Activated T-helper 2 cell treated with anti-CD3 and anti-CD28 coated beads, Interferon-gamma antibody, Interleukin-2, Interleukin-4, amounts not matched to agents 10 μg/mL and 5 μg/mL and 100 μg/mL, durations not matched to agents 14 hours and 24 hours and 36 hours (primary cell): ENCODE results near the gene CAMK2A. TPM values are rescaled to one million over a fixed set of nuclear protein-coding genes. Genes with fewer than 3 reads are reported as not detected.

Source experiments
- DNase-seq: peaks from one replicate; pipeline ENCODE4 v3.0.0; 2021; ENCODE audit warnings: low spot score
- H3K27ac Mint-ChIP-seq: one replicate; pipeline ENCODE4 v1.8.0; 2021; ENCODE audit warnings: mixed read lengths
- H3K27me3 Mint-ChIP-seq: one replicate; pipeline ENCODE4 v1.8.0; 2021; ENCODE audit warnings: low read depth, mixed read lengths
- H3K36me3 Mint-ChIP-seq: one replicate; pipeline ENCODE4 v1.8.0; 2021; ENCODE audit warnings: low read depth, mixed read lengths
- H3K4me1 Mint-ChIP-seq: one replicate; pipeline ENCODE4 v1.8.0; 2021; ENCODE audit warnings: low read depth, mixed read lengths
- H3K4me3 Mint-ChIP-seq: one replicate; pipeline ENCODE4 v1.8.0; 2021; ENCODE audit warnings: low read depth, mild to moderate bottlenecking, moderate library complexity, mixed read lengths
- H3K9me3 Mint-ChIP-seq: one replicate; pipeline ENCODE4 v1.8.0; 2021; ENCODE audit warnings: mixed read lengths
- intact Hi-C: fragments of 100-400 bp; cut with micrococcal nuclease; formaldehyde crosslinking; loops from one replicate; pipeline ENCODE4 v1.15.1; 2023
- total RNA-seq: library from RNA; stranded (reverse); gene quantifications from 2 replicates; pipeline ENCODE4 v1.2.3, GENCODE V29; 2022

The CAMK2A gene
- total RNA-seq, 1 donor from 2014 or later: not detected

DNA sequence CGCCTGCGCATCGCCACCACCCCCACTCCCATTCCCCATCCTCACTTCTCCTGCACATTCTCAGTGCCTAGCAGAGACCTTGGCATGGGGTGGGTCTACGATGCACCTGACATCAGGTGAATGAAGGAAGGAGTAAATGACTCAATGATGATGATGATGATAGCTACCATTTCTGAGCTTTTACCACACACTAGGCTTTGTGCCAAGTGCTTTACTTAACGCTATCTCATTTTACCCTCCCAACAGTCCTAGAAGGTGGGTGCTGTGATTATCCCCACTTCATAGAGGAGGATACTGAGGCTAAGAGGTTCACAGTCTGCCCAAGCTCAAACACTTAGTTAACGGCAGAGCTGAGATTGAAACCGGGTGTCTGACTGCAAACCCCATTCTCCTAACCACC is 27.1 kb downstream of the CAMK2A start:
- Mint-ChIP-seq H3K4me3 (no peak overlapping the region), H3K27ac (no peak overlapping the region), H3K4me1 (no peaks in the 10 kb centered on the region), H3K27me3 (no peaks in the 10 kb centered on the region), H3K9me3 (no peaks in the 10 kb centered on the region), H3K36me3 (no peaks in the 10 kb centered on the region)
- intact Hi-C loops: no loop called here
- DNase-seq: no peak

DNA sequence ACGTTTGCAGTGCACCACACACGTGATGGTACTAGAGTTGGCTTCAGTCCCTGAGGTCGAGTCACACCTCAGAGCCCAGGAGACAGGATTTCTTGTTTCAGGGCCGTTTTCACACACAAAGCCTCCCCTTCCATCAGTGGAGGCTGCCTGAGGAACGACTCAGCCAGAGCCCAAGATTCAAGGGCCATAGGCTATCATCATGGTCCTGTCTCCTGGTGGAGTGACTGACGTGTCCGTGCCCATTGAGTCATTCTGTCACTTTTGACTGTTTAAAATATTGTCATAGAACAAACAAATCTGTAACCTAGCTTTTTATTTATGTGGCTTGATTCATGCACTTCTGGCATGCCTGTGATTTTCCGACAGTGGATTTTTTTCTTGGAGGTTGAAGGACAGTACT is 28.3 kb downstream of the CAMK2A start:
- no peak overlapping the region for H3K4me3 Mint-ChIP-seq
- no peak for DNase-seq
- H3K36me3 Mint-ChIP-seq: no peaks in the 10 kb centered on the region
- no peaks in the 10 kb centered on the region for H3K27me3 Mint-ChIP-seq
- no peak overlapping the region for H3K27ac Mint-ChIP-seq
- no peaks in the 10 kb centered on the region for H3K9me3 Mint-ChIP-seq
- intact Hi-C loops: no loop called here
- H3K4me1 Mint-ChIP-seq: no peaks in the 10 kb centered on the region

DNA sequence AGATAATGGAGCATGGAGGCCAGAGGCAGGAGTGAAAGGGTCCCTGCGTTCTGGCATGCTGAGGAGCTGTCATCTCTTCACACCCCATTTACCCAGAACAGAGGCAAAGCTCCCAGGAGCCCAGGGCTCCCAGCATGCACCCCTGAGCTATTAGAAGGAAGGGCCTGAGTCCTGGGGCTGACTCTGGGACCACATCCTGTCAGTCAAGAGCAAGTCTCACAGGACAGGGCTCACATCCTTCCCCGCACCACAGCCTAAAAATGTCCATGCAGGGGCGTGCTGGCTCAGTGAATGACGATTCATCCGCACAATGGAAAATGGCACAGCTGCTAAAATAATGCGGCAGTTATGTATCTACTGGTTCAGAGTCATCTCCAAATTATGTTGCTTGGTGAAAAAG is 31.4 kb downstream of the CAMK2A start:
- no peak for DNase-seq
- H3K27me3 Mint-ChIP-seq: no peaks in the 10 kb centered on the region
- H3K9me3 Mint-ChIP-seq: no peaks in the 10 kb centered on the region
- no peak overlapping the region for H3K27ac Mint-ChIP-seq
- H3K4me3 Mint-ChIP-seq: no peak overlapping the region
- H3K4me1 Mint-ChIP-seq: no peaks in the 10 kb centered on the region
- no peaks in the 10 kb centered on the region for H3K36me3 Mint-ChIP-seq
- intact Hi-C loops: no loop called here

DNA sequence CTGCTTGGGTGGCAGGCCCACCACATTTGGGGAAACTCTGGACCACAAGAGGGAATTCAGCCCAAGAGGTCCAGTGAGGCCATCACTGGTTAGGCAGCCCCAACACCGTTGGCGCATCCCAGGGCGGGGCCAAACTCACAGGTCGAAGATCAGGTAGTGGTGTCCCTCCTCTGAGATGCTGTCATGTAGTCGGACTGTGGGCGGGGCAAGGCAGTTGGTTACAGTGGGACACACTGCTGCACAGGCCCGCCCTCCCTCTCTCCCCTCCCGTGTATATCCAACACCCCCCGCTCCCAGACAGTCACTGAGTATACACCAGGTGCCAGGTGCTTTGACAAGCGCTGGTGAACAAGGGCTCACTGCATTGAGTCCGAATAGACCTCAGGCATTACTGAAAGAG is 32.1 kb downstream of the CAMK2A start:
- no peaks in the 10 kb centered on the region for H3K36me3 Mint-ChIP-seq
- no peaks in the 10 kb centered on the region for H3K9me3 Mint-ChIP-seq
- intact Hi-C loops: no loop called here
- H3K27ac Mint-ChIP-seq: no peak overlapping the region
- H3K27me3 Mint-ChIP-seq: no peaks in the 10 kb centered on the region
- no peaks in the 10 kb centered on the region for H3K4me1 Mint-ChIP-seq
- H3K4me3 Mint-ChIP-seq: no peak overlapping the region
- DNase-seq: no peak

DNA sequence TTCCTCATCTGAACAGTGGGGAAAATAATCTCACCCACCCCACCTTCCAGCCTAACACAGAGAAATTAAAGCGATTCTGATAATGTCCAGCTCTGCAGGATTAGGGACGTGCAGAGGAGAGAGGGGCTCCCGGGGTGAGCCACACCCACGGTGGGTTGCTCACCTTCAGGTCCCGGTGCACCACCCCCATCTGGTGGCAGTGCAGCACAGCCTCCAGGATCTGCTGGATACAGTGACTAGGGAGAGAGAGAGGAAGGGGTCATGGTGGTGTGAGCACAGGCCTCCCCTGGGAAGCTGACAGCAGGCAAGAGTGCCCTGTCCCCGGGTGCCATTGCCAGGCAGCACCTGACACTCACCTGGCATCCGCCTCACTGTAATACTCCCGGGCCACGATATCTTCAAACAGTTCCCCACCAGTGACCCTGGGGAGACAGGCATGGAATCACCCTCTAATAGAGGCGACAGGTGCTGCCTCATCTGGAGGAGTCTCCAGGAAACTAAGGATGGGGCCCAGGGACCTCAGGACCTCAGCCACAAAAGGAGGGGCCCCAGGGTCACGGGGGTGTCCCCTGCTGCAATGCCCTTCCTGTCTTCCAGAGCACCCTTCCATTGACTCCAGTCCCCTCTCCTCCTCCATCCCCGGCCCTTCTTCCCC is 33.0 kb downstream of the CAMK2A start:
- Mint-ChIP-seq H3K36me3 (no peaks in the 10 kb centered on the region), H3K27me3 (no peaks in the 10 kb centered on the region), H3K4me1 (no peaks in the 10 kb centered on the region), H3K27ac (no peak overlapping the region), H3K4me3 (no peak overlapping the region), H3K9me3 (no peaks in the 10 kb centered on the region)
- intact Hi-C loops: no loop called here
- no peak for DNase-seq

DNA sequence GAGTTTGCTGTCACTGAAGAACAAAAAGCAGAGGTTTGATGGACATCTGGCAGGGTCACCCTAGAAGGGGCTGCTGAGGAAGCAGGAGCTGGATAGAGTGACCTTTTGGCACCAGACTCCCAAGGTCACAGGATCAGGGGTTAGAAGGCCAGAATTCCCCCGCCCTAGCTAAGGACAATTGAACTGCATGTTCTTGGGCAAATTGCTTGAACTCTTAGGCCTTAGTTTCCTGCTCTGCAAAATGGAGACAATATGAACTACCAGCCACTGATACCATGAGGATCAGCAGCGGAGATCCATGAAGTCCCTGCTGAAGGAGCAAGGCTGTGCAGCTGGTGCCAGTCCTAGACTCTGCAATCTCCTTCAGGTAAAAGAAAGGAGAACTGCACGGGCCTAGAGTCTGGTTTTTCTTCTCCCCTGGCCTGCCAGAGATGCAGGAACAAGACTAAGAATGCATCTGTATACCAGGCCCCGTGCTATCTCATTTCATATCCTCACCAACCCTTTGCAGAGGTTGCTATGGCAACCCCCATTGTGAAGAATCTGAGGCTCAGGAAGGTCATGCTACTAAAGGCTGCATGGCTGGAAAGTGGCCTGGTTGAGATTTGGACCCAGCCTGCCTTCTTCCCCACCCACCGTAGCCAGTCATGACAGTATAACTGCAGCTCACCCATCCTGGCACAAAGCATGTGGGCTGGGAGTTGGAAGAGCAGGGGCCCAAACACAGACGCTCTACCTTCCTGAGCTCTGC is 33.7 kb downstream of the CAMK2A start:
- Mint-ChIP-seq H3K9me3 (no peaks in the 10 kb centered on the region), H3K27ac (no peak overlapping the region), H3K27me3 (no peaks in the 10 kb centered on the region), H3K36me3 (no peaks in the 10 kb centered on the region), H3K4me3 (no peak overlapping the region), H3K4me1 (no peaks in the 10 kb centered on the region)
- DNase-seq: no peak
- intact Hi-C loops: no loop called here

DNA sequence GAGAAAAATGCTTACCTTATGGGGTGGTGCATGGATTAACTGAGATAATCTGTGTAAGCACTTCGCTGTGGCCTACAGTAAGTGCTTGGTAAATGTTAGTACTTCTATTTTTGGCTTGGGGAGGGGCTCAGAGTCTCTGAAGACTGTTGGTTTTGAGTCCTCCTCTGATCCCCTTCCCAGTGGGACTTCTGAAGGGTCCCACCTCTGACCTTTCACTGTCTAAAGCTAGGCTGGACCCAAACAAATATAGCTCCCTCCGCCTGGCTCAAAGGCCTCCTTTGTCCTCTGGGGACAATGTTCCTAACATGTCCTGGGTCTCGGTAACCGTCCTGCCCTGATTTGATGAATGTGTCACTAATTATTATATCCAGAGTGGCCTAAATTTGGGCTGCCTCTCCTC is 34.8 kb downstream of the CAMK2A start:
- H3K4me1 Mint-ChIP-seq: no peaks in the 10 kb centered on the region
- H3K27ac Mint-ChIP-seq: no peak overlapping the region

DNA sequence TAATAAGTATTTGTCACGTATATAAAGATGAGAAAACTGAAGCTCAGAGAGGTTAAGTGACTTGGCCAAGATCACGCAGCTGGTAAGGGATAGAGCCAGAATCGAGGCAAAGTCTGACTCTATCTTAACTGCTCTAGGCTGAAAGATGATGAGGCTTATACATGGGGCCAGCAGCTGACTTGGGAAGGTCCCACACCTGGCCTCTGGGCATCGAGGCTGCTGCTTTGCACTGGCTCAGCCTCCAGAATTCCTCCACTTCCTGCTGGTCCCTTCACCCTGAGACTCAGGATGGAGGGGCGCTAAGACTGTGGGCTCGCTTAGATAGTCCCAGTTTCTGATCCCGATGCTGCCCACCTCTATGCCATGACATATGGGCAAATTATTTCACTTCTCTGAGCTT is 35.2 kb downstream of the CAMK2A start:
- Mint-ChIP-seq H3K27ac (no peak overlapping the region), H3K4me3 (no peak overlapping the region), H3K36me3 (no peaks in the 10 kb centered on the region), H3K27me3 (no peaks in the 10 kb centered on the region), H3K9me3 (no peaks in the 10 kb centered on the region), H3K4me1 (no peaks in the 10 kb centered on the region)
- DNase-seq: no peak
- intact Hi-C loops: no loop called here

More for the DNA sequence above, 34.8 kb downstream of the CAMK2A start:
- Mint-ChIP-seq H3K9me3 (no peaks in the 10 kb centered on the region), H3K36me3 (no peaks in the 10 kb centered on the region), H3K27me3 (no peaks in the 10 kb centered on the region), H3K4me3 (no peak overlapping the region)
- no peak for DNase-seq
- intact Hi-C loops: no loop called here

DNA sequence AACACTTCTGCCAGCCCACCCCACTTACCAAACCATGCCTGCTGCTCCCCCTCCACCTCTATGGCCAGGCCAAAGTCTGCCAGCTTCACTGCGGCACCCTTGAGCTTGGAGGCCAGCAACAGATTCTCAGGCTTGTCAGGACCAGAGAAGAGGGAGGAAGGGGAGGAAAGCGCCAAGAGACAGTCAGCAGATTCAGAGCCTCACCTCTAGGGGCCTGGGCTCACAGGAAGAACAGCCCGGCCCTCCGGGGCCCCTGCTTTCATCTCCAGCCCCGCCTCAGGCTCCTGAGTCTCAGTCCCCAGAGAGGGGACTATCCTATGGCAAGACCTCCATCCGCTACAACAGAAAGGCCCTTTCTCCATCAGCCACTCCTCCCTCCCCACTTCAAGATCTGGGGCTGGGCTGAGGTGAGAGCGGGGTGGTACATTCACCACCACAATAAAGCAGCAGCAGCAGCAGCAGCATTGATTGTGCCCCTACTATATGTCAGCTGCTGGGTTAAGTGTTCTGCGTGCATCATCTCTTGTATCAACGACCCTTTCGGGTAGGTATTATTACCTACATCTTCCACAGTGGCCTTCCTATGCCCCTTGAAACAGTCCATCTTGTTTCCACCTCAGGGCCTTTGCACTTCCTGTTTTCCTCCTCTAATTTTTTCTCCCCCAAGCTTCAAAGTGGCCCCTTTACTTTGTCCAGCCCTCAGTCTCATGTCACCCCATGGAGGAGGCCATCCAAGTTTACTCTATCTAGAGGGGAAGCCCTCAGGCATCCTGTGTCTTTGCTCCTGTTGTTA is 36.0 kb downstream of the CAMK2A start:
- H3K4me1 Mint-ChIP-seq: no peaks in the 10 kb centered on the region
- no peak overlapping the region for H3K27ac Mint-ChIP-seq
- H3K27me3 Mint-ChIP-seq: no peaks in the 10 kb centered on the region
- H3K4me3 Mint-ChIP-seq: no peak overlapping the region
- H3K9me3 Mint-ChIP-seq: no peaks in the 10 kb centered on the region
- no peak for DNase-seq
- intact Hi-C loops: no loop called here
- H3K36me3 Mint-ChIP-seq: no peaks in the 10 kb centered on the region

DNA sequence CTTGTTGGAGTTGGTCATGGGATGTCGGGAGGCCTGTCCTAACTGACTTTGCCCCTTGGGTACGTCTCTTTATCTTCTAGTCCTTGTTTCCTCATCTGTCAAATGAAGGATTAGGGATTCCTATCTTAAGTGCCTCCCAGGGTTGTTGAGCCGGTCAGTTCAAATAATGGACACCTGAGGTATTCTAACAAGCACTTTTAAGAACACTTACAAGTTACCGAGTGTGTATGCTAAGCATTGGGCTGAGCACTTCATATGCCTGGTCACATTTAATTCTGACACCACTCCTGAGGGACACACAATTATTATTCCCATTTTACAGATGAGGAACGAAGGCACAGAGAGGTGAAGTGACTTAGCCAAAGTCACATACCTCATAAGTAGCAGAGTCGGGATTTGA is 37.1 kb downstream of the CAMK2A start:
- no peaks in the 10 kb centered on the region for H3K36me3 Mint-ChIP-seq
- H3K9me3 Mint-ChIP-seq: no peaks in the 10 kb centered on the region
- H3K4me1 Mint-ChIP-seq: no peaks in the 10 kb centered on the region
- no peak overlapping the region for H3K4me3 Mint-ChIP-seq
- no peak for DNase-seq
- H3K27me3 Mint-ChIP-seq: no peaks in the 10 kb centered on the region
- no peak overlapping the region for H3K27ac Mint-ChIP-seq
- intact Hi-C loops: no loop called here

DNA sequence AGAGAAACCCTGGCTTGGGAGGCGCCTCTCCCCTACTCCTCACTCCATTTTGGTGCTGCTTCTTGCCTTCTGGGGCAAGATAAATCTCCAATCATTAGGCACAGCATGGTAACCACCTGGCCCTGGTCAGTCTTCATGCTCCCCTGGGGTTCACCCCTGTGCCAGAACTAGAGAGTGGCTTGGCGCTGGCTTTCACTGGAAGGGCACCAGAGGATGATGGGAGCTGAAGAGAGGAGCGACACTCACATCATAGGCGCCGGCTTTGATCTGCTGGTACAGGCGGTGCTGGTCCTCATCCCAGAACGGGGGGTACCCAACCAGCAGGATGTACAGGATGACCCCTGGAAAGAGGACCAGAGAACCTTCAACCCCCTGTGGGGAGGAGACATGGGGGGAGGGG is 38.1 kb downstream of the CAMK2A start:
- H3K27ac Mint-ChIP-seq: no peak overlapping the region
- H3K4me1 Mint-ChIP-seq: no peaks in the 10 kb centered on the region
- H3K9me3 Mint-ChIP-seq: no peaks in the 10 kb centered on the region
- H3K27me3 Mint-ChIP-seq: no peaks in the 10 kb centered on the region
- no peak for DNase-seq
- no peaks in the 10 kb centered on the region for H3K36me3 Mint-ChIP-seq
- intact Hi-C loops: no loop called here
- no peak overlapping the region for H3K4me3 Mint-ChIP-seq

DNA sequence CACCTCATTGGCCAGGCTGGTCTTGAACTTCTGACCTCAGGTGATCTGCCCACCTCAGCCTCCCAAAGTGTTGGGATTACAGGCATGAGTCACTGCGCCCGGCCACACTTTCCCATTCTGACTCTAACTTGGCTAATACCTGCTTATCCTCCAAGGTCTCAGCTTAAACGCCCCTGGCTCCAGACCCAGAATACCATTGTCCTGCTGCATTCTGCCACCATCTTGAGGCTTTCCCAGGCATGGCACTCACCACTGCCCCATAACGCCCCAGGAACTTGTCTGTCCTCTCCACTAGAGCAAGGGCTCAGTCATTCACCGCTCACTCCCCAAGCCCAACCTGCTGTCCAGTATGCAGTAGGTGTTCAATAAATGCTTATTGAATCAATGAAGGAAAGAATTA is 39.8 kb downstream of the CAMK2A start:
- Mint-ChIP-seq H3K27ac (no peak overlapping the region), H3K4me3 (no peak overlapping the region), H3K27me3 (no peaks in the 10 kb centered on the region), H3K36me3 (no peaks in the 10 kb centered on the region), H3K4me1 (no peaks in the 10 kb centered on the region), H3K9me3 (no peaks in the 10 kb centered on the region)
- no peak for DNase-seq
- intact Hi-C loops: no loop called here

DNA sequence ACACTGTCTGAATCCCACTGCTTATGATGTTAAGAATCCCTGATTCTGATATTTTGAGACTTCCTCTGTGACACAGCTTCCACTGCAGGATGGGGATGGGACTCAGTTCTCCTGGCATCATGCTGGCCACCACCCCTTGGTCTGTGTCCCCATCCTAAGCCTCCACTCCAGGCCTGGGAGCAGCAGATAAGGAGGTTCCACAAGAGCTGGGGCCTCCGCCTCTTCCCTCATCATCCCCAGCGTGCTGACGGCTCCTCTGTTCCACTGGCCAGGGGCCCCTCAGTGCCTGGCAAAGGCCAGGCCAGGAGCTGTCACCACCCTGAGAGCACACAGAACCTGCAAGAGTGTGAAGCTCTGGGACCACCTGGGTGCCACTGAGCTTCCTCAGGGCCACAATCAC is 40.6 kb downstream of the CAMK2A start:
- H3K27ac Mint-ChIP-seq: no peak overlapping the region
- no peaks in the 10 kb centered on the region for H3K36me3 Mint-ChIP-seq
- no peak overlapping the region for H3K4me3 Mint-ChIP-seq
- intact Hi-C loops: no loop called here
- H3K27me3 Mint-ChIP-seq: no peaks in the 10 kb centered on the region
- DNase-seq: no peak
- H3K4me1 Mint-ChIP-seq: no peaks in the 10 kb centered on the region
- H3K9me3 Mint-ChIP-seq: no peaks in the 10 kb centered on the region
